GM19328 (cell line): Measurements from ENCODE around the gene PARP1.

Experiments used
- ATAC-seq: cut with Tn5 transposase; IDR thresholded peaks from one replicate; pipeline ENCODE4 v1.9.1; 2021; ENCODE audit warnings: mild to moderate bottlenecking, moderate library complexity; ENCODE audit not compliant: unreplicated experiment

PARP1 gene

GRCh38 chr1:226384040-226384439, 23.9 kb downstream of the PARP1 start:
- no peak for ATAC-seq

DNA sequence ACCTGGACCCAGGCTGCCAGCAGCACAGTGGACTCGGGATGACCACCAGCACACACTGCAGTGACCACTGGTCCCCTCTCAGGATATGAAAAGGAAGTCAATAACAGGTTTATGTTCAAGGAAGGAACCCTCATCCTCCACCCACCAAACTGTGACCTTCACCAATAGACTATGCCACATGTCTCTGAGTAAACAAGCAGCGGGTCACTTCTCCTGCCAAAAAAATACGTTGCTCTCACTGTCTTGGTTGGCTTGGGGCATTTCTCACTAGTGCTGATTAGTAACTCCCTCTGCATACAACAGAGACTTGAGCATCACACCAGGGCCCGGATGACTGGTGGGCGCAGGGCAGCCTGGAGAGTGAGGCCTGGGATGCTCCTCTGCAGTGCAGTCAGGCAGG, 25.9 kb downstream of the PARP1 start:
- ATAC-seq: no peak

GRCh38 chr1:226381226-226381998, 26.5 kb downstream of the PARP1 start:
- no peak for ATAC-seq

GRCh38 chr1:226378071-226378470, 29.8 kb downstream of the PARP1 start:
- ATAC-seq: no peak

DNA sequence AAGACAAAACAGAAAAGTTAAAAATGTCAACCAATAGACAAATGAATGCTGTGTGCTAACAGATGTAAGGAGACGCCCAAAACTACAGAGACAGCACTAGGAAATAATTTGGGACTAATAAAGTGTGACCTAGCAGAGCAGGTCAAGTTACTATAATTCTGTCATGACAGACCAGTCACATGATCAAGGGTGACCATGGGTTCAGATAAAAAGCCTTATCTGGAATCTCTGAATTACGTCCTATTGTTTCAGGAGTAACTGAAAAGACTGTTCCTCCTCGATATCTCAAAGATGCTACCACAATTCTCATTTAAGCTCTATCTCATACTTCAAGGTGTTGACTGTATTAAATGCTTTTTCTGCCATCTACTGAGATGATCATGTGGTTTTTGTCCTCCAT, 31.6 kb downstream of the PARP1 start:
- ATAC-seq: no peak

DNA sequence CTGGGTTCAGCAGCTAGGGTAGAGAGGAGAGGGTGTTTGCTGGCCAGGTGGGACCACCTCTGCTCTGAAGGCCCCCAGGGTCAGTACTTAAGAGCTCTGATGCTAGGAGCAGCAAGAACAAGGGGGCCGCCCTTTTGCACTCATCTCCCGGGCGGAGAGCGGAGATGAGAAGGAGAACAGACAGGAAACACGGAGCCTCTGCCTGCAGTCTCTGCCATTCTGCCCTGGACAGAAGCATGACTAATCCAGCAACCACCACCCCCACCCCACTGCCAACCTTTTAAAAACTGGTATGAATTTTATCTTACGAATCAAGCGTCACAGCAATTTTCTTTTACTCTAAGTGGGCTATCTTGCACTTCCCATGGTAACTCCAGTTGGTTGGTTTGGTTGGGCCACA, 34.5 kb downstream of the PARP1 start:
- no peak for ATAC-seq

- no peak for ATAC-seq
Measured at GRCh38 chr1:226372885-226373284, 35.0 kb downstream of the PARP1 start.

- no peak for ATAC-seq
Measured at GRCh38 chr1:226371866-226372490, 35.9 kb downstream of the PARP1 start.

- no peak for ATAC-seq
Measured at GRCh38 chr1:226371027-226371694, 36.7 kb downstream of the PARP1 start.

GRCh38 chr1:226370144-226370923, 37.6 kb downstream of the PARP1 start:
- no peak for ATAC-seq

- no peak for ATAC-seq
Measured at GRCh38 chr1:226369110-226369509, 38.8 kb downstream of the PARP1 start.

GRCh38 chr1:226366290-226366689, 41.6 kb downstream of the PARP1 start:
- ATAC-seq: no peak

DNA sequence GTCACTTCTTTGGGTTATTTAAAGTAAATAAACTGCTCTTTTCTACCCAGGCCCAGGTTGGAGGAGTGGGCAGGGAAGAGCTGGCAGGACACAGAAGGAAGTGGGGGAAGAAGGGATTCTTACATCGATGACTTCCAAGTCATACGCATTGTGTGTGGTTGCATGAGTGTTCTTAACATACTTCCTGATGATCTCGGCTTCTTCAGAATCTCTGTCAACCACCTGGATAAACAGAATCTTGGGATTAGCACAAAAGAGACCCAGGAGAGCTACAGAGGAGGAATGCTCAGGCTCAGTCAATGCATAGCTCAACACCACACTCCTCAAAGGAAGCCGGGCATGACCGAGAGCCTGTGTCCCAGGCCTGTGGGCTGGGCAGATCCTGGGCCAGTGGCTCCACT, 42.1 kb downstream of the PARP1 start:
- no peak for ATAC-seq

DNA sequence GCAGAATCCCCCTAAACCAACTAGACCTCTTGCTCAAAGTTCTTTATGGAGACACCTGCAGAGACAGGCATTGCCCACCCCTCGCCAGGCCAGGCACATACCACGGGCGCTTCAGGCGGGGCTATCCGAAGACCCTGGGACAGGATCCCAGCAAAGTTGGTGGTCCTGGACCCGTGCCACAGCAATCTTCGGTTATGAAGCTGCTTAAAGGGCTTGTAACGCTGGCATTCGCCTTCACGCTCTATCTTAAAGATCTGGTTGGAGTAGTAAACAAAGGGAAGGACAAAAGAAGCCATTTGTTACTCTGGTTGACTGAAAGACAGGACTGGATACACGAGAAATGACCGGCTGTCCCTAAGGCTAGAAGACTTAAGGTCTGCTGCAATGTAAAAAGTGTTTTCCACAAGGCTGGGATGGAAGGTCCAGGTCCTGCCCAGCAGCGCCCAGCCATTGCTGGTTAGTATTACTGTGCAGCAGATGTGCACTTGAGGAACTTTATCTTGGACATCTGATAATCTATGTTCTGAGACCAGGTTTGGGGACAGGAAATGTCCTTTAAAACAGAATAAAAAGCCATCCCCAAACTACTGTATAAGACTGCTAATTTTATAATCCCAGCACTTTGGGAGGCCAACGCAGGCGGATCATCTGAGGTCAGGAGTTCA, 42.9 kb downstream of the PARP1 start:
- no peak for ATAC-seq

DNA sequence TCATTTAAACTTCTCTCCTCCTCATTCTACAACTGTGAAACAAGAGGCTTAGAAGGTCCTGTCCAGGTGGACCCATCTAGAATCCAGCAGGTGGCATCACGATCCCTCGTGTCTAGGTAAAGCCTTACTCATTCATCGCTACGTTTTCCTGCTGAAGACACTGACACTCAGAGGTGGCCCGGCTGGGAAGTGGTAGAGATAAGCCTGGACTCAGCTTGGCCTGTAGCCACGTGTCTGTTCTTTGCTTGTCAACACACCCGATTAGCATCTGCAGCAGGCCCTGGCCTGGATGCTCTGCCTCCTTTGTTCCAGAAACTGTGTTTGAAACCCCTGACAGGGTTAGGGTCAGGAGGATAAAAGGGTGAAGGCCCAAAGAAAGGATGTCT, 43.4 kb downstream of the PARP1 start:
- ATAC-seq: no peak

DNA sequence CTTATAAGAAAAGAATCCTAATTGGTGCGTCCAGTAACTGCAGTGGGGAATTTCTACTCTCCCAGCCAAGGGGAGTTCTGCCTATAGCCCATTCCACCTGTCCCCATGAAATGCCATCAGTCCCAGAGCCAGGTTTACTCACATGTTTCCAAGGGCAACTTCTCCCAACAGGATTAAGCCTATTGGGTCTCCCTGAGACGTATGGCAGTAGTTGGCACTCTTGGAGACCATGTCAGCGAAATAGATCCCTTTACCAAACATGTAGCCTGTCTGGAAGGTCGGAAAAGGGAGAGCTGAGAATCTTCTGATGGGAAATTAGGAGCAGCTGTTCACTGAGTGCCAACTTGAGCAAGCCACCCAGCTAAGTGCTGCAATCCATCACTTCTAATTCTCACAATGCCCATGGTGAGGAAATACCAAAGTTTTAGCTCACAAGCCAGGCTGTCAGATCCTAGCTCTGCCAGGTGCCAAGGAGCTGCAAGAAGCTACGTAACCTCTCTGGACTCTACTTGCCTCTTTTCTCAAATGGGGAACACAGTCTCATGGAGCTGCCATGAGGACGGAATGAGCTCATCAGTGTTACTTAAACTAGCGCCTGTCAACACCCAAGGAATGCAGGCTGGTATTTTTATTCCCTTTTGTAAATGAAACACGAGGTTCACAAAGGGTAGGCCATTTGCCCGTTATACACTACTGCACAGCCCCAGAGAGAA, 43.9 kb downstream of the PARP1 start:
- ATAC-seq: no peak

GRCh38 chr1:226362891-226363447, 44.9 kb downstream of the PARP1 start:
- no peak for ATAC-seq

- no peak for ATAC-seq
Measured at GRCh38 chr1:226362361-226362760, 45.5 kb downstream of the PARP1 start.

DNA sequence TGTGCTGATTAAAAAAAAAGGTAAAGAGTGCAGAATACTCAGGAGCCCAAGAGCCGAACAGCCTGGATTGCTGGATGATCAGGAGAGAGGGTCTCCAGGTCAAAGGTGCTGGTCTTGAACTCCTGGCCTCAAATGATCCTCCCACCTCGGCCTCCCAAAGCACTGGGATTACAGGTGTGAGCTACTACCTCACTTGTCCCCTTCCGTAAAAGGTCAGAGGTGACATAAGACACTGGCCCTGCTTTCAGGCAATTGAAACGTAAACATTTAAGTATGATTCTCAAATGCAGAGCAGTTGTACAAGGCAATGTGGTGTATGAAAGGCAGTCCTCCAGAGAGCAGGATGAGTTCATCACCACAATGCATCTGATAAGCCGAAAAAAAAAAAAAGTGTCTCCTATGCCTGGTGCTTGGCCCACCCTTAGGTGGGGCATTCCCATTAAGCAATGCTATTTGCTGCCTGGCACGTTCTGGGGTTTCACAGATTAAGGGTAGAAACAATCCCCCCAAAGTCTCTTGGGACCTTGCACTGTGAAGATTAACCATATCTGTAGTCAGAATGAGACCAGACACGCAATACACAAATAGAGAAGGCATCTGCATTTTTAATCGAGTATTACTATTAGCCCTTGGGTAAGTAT, 47.7 kb downstream of the PARP1 start:
- ATAC-seq: no peak
